GM19099 (cell line): ENCODE results near the gene GJB5.

Experiments used
- POLR2A ChIP-seq: IDR thresholded peaks from 3 replicates; pipeline ENCODE4 v1.6.1; 2011; ENCODE audit warnings: low read depth; ENCODE audit not compliant: insufficient read length; ENCODE audit errors: extremely low read depth

GJB5 gene

DNA sequence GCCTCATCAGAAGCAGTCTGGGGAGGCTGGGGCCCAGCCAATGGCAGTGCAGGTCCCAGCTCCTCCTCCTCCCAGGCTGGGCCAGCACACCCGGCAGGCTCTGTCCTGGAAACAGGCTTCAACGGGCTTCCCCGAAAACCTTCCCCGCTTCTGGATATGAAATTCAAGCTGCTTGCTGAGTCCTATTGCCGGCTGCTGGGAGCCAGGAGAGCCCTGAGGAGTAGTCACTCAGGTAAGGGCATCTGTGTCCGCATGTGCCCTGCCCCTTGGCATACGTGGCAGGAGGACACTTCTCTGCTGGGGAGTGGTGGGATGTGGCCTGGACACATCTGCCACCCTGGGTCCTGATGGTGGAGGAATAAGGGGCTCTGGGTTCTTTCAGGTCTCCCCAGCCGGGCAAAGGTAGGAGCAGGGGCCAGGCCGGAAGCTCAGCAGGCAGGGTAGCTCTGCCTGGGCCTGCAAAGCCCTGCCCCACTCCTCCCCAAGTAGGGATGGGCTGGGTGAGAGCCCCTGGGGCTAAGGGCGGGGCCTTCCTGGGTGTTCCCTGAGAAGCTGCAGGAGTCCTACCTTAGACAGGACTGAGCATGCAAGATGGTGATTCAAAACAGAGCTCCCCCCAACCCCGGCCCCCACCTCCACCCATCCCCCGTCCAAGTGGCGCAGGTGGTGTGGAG is at the start of gene GJB5:
Gene GJB5, plus strand, starts transcription at position 84 of the 674 bp plus-strand sequence. CDS start 2,284 bp downstream, outside the sequence.
- no peak for TF ChIP-seq POLR2A

DNA sequence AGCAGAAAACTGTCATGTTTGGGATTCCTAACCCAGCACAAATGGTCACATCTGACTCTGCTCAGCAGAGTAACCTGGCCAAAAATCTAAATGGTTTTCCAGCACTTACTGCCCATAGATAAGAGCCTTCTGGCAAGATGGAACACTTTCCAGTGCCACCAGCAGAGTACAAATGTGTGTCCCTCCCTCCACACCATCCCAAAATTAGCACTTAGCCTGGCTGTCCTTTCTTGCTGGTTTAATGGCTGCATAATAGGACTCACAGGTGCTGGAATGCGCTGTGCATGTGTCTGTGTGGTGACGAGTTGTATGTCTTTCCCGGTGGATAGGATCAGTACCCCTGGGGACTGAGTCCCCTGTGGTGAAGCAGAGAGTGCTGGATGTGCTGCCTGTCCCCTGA is 49.8 kb upstream of the GJB5 start:
- no peak for TF ChIP-seq POLR2A

DNA sequence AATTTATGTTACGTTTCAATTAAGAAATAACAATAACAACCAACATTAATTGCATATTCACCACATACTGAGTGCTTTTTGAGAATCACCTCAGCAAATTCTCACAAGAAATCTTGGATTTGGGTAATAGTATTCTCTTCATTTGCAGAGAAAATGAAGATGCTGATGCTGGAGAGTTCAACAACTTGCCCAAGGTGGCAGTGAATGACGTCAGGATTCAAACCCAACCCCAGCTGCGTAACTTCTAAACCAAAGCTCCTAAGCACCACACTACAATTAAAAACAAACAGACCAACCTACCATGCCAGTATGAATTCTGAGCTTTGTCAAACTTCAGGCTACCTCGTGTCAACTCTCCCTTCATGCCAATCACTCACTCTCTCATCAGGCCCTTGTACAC is 46.7 kb upstream of the GJB5 start:
- no peak for TF ChIP-seq POLR2A

DNA sequence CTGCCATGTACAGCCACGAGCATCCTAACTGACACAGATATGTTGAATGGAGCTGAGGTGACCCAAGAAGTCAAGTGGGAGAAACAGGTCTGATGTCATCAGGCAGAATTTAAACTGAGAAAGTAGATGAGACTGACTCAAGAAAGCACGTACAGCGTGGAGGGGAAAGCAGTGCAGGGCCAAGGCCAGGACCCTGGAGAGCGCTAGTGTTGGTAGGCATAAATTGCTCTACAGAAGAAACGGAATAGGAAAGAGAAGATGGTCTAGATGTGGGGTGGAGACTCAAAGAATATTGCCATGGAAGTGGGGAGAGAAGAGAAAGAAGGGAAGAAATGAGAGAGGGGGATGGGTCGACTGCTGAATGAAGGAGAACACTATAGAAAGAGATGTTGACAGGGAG is 45.3 kb upstream of the GJB5 start:
- no peak for TF ChIP-seq POLR2A

DNA sequence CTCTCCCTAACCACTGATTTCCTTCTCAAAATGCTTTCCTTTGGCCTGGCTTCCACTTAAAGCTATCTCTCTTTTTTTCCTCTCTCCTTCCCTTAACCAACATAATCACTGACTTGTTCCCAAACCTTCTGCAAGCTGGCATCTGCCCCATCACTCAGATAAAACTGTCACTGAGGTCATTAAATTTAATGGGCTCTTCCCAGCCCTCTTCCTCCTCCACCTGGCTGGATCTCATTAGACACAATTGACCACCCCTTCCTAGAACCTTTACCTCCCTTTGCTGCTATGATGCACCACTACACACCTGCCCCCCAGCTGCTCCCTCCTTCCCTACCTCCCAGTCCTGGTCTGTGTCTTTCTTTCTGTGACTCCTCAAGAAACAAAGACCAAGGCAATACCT is 44.0 kb upstream of the GJB5 start:
- TF ChIP-seq POLR2A = no peak

DNA sequence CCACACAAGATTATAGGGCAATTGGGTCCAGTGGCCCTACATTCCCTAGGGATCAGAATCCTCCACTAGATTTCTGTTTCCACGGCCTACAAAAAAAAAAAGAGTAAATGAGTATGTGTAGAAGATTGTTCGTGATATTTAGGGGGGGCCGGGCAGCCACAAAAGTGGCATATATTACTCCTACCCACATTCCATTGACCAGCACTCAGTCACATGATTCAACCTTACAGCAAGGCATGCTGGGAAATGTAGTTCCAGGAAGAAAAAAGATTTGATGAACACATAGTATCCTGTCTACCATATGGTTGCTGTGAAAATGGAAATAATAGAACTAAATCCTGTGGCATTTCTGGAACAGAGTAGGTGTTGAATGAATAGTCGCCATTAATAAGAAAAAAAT is 43.4 kb upstream of the GJB5 start:
- TF ChIP-seq POLR2A = no peak

DNA sequence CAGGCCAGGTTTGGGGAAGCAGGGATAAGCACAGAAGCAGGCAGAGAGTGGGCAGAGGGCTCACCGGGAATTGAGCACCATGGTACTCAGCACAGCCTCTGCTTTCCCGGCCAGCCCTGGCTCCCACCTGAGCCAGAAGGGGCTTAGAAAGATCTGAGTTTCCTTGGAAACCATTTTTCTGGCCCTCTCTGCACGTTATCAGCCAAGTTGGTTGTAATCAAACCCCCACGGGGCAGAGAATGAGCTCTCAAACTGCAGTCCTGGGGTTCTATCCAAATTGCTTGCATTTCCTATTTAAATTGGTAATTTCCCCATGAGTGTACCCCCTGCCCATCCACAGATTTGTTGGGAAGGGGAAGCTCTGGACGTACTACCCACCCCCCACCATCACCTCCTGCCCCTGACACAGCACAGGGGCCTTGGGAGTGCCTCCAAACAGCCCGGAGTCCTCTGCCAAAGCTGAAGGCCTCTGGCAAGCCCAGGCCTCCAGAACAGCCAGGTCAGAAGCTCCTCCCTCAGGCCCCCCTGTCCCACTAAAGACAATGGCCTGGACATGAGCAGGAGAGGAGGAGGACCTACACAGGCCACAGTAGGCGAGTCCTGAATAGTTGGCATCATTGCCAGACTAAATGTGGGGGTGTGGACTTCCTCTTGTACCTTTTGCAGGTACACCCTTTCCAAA is 42.7 kb upstream of the GJB5 start:
- TF ChIP-seq POLR2A = no peak

DNA sequence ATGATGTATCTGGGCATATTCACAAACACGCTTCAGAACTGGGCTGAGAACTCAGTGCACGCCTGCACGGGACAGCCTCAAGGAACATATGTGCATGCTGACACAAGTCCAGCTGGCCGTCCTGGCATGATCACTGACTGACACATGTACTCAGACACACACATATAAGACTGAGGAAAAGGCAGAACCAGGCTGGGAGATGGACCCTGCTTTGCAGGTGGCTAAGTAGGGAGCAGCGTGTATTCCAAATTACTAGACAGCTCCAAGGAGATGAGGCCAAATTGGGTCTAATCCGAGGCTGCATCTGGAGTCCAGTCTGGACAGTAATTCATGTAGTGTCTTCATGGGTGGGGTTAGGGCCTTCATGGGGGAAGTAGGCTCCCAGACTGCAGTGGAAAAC is 41.4 kb upstream of the GJB5 start:
- no peak for TF ChIP-seq POLR2A

DNA sequence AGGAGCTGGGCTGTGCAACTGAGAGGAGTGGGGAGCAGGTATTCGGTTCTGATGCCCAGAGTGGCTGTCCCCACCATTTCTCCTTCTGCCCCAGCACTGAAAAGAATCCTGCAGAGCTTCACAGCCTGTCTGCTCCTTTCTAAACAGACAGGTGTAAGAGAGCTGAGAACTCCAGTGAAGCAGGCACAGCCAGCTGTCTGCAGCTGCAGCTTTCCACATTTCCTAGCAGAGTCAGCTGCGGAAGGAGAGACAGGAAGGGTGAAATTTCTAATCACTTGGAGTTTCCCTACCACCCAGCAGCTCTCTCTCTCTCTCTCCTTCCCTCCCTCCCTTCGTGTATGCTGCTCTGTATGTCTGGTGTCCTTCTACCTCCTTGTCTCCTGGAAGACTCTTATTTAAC is 40.5 kb upstream of the GJB5 start:
- no peak for TF ChIP-seq POLR2A

DNA sequence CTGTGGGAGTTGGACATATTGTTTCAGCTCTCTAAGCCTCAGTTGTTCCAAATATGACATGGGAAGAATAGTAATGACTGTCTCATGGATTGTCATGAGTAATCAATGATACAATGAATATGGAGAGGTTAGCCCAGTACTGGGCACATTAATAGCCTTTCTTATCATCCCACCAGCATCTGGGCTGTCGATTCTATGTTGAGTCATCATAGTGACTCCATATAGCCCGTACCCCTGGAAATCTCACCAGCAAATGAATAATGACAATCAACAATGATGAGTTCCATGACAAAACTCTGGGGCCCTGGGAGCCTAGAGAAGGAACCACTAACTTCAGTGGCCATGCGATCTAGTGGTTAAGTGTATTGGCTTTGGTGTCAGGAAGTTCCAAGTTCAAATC is 39.7 kb upstream of the GJB5 start:
- TF ChIP-seq POLR2A = no peak

DNA sequence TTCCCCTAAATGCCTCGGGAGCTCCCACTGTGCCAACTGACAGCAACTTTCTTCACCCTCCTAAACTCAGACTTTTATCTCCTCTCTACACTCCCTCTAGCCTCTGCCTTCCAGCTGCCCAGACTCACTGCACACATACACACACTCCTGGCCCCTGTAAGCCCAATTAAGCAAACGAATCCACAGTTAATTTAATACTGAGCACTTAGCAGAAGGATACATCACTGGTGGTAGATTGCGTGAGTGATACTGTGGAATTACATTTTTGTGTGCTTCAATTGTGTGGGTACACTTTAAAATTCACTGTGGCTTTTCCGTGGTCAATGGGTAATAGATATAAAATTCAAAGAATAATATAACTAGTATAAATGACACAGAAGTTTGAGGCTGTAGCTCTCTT is 33.6 kb upstream of the GJB5 start:
- TF ChIP-seq POLR2A = no peak

DNA sequence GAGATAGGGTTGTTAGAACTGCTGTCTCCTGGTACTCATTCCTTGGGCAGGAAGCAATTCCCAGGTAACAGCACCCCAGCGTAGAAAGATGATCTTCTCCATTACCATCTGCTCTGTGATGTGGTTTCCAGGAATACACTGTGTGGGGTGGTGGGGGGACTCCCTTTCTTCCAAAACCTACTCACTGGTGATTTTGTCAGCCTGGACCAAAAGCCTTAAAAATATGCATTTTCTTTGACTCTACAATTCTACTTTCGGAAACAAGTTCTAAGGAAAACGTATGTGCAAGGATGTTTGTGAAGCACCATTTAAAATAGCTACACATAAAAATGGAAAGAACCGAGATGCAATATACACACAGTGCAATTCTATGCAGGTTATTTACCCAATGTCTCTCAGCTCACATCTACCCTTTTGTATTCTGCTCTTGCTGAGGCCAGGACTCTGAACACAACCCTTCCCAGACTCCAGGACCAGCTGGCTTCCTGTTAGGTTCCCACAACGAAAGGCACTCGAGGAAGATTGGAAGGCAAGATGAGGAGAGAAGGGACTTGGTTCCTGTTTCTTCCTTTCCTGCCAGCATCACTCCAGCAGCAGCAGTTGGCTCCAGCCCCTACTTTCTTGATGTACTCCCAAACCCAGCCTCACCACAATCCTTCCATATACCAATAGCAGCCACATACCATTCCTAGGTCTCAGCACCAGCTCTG is 33.0 kb upstream of the GJB5 start:
- no peak for TF ChIP-seq POLR2A

DNA sequence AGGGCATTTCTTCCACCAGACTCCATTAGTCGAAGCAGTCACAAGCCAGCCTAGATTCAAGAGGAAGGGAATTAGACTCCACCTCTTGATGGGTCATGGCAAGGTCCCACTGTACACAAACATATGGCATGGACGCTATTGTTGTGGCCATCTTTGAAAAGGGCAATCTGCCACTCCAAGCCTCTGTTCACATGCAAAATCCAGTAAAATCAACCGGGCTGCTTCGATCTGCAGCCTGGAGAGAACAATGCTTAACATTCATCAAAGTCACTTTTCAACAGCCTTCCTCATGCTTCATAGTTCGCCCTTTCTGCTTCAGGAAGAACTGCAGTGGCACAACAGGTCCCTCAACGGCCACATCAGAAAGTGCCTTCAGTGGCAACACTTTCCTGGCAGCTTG is 28.0 kb upstream of the GJB5 start:
- TF ChIP-seq POLR2A = no peak

DNA sequence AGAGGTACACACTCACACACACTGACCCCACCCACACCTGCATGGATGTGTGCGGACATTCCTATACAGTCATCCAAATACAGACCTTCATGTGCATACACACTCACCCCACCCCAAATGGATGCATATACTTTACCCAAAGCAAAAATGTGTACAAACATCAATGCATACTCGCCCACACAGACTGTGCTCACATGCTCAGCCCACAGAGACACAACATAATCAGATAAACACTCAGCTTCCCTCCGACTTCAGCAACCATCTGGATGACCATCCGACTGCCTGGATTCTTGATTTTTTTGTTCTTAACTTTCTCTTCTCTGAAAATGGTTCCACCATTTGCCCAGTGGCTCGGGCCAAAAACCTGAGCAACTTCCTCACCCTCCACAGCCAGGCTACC is 24.4 kb upstream of the GJB5 start:
- no peak for TF ChIP-seq POLR2A

DNA sequence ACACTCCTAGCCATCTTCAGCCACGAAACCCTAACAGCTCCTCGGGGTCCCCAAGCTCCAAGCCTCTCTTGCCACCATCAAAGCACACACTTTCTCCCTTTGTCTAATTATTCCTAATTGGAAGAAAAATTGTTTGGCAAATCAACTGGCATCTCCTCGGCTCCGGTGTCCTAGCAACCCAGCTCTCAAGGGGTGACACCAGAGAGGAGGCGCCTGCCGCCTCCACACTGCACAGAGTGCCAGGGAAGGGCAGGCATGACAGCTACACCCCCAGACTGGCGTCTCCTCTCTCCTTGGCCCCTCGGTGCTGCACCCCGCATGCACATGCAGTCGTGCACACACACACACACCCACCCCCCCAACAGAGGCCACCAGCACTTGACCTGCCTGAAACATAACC is 18.2 kb upstream of the GJB5 start:
- no peak for TF ChIP-seq POLR2A

DNA sequence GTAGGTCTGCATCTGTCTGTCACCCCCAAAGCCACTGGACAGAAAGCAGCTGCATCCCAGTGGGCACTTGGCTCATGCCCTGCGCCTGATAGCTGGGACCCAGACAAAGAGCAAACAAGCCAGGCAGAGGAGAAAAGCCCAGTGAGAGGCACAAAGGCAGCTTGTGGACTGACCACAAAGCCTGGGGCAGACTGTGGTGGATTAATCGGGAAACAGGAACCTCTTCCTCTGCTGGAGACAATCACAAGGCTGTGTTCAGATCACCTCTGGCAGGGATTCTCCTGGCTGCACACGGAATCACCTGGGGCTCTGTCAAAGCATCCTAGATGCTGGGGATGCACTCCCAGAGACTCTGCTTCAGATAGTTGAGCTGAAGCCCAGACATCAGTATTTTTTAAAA is 15.2 kb upstream of the GJB5 start:
- no peak for TF ChIP-seq POLR2A
